ENCODE results near the gene MAP3K8. TPM values are rescaled to one million over a fixed set of nuclear protein-coding genes. Genes with fewer than 3 reads are reported as not detected.
A peak's percentile ranks its signal among the peaks of the same experiment; 100 is the strongest.

The MAP3K8 gene
- polyA plus RNA-seq, 1 experiment = 5.3 TPM

DNA sequence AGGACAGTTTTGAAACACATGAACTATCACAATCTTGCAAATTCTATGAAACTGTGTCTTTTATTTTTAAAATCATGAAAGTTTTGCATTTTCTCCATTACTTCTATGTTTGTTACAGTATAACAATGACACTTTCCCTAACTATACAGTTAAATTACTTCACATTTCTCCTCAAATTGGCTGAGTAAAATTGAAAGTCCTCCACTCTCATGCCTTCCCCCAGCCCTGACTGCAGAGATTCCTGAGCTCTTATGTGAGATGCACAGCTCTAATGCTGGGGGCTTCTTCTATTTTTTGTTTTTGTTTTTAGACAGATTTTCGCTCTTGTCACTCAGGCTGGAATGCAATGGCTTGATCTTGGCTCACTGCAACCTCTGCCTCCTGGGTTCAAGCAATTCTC, 22.7 kb upstream of the MAP3K8 start:
- no peak for DNase-seq (ENCODE audit: low read depth, low spot score)
- TF ChIP-seq CTCF (IDR thresholded peaks at IDR 0.05; ENCODE audit: low read depth, low read length) = no peak
- Histone ChIP-seq H3K9me3 (ENCODE audit: control insufficient read depth, insufficient read depth, low read length) (no peaks in the 10 kb centered on the region), H3K4me3 (ENCODE audit: low read depth, low read length) (no peak overlapping the region), H3K27me3 (ENCODE audit: control insufficient read depth, insufficient read depth, low read length) (peaks cover 6% of the 10 kb centered on the region), H3K27ac (ENCODE audit: low read depth, low read length) (no peak overlapping the region)
- POLR2A ChIA-PET = interaction anchor here (0.9 kb wide), 1 partner anchor 23 kb away, joined by 3 read pairs; the partner anchor contains the start of gene MAP3K8
- CTCF ChIA-PET = interaction anchor here (0.8 to 4.8 kb wide), 4 partner anchors 99 to 180 kb away, joined by 3 to 42 read pairs (median 3); no protein-coding TSS in a partner anchor

- Histone ChIP-seq H3K27ac (ENCODE audit: low read depth, low read length) (no peak overlapping the region), H3K4me3 (ENCODE audit: low read depth, low read length) (no peak overlapping the region), H3K9me3 (ENCODE audit: control insufficient read depth, insufficient read depth, low read length) (no peaks in the 10 kb centered on the region), H3K27me3 (ENCODE audit: control insufficient read depth, insufficient read depth, low read length) (peaks cover 3% of the 10 kb centered on the region)
- CTCF ChIA-PET = interaction anchor here (0.6 to 4.8 kb wide), 8 partner anchors 34 to 1600 kb away, joined by 4 to 42 read pairs (median 6); no protein-coding TSS in a partner anchor
- POLR2A ChIA-PET = no interaction called here
- DNase-seq (ENCODE audit: low read depth, low spot score) = no peak
- TF ChIP-seq CTCF (IDR thresholded peaks at IDR 0.05; ENCODE audit: low read depth, low read length) = no peak
Observed at GRCh38 chr10:30412901-30413300, 21.1 kb upstream of the MAP3K8 start.

DNA sequence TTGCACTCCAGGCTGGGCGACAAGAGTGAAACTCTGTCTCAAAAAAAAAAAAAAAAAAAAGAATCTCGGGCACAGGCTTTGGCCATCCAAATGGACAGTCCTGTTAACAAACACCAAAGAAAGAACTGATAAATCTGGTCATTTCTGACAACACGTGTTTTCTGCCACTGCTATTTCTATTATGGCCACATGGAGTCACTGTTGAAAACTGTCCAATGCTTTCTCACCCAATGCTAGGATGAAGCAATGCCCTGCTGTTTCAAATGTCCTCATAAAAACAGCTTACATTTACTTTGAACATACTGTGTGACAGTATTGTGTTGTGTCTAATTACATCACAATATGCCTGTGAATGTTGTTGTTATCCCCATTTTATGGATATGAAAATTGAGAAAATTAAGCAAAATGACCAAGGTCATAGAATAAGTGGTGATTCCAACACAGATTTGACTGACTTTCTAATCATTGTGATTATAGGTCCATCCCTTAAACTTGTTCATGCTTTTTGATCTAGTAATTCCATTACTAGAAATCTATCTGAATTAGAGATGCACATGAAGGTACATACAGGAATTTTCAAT, 19.9 kb upstream of the MAP3K8 start:
- ChIA-PET POLR2A (interaction anchor here (0.7 to 1.3 kb wide), 2 partner anchors 20 to 50 kb away, joined by 5 read pairs; partner anchors contain the start of gene MAP3K8), CTCF (interaction anchor here (0.6 to 4.8 kb wide), 19 partner anchors 9 to 701 kb away, joined by 3 to 42 read pairs (median 5); no protein-coding TSS in a partner anchor)
- no peaks in the 10 kb centered on the region for H3K9me3 ChIP-seq (ENCODE audit: control insufficient read depth, insufficient read depth, low read length)
- DNase-seq (ENCODE audit: low read depth, low spot score) = no peak
- H3K27me3 ChIP-seq (ENCODE audit: control insufficient read depth, insufficient read depth, low read length) = peaks cover 3% of the 10 kb centered on the region
- TF ChIP-seq CTCF (IDR thresholded peaks at IDR 0.05; ENCODE audit: low read depth, low read length) = peak; percentile 86
- no peak overlapping the region for H3K4me3 ChIP-seq (ENCODE audit: low read depth, low read length)
- H3K27ac ChIP-seq (ENCODE audit: low read depth, low read length) = no peak overlapping the region

DNA sequence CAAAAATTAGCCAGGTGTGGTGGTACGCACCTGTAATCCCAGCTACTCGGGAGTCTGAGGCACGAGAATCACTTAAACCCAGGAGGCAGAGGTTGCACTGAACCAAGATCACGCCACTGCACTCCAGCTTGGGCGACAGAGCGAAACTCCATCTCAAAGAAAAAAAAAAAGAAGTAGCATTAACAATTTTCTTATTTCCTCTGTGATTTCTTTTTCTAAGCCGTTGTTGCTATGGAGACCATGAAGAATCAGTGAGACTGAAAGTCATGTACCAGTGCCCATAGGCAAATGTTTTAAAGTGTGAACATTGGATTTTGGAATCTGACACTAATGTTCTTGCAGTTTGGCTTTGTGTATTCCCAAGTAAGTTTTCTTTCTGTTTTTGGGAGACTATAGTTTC, 18.4 kb upstream of the MAP3K8 start:
- H3K4me3 ChIP-seq (ENCODE audit: low read depth, low read length) = no peak overlapping the region
- DNase-seq (ENCODE audit: low read depth, low spot score) = no peak
- no peak for TF ChIP-seq CTCF (IDR thresholded peaks at IDR 0.05; ENCODE audit: low read depth, low read length)
- no peak overlapping the region for H3K27ac ChIP-seq (ENCODE audit: low read depth, low read length)
- ChIA-PET POLR2A (no interaction called here), CTCF (interaction anchor here (0.9 to 1.7 kb wide), 4 partner anchors 15 to 175 kb away, joined by 3 to 6 read pairs (median 4); no protein-coding TSS in a partner anchor)
- no peaks in the 10 kb centered on the region for H3K9me3 ChIP-seq (ENCODE audit: control insufficient read depth, insufficient read depth, low read length)
- H3K27me3 ChIP-seq (ENCODE audit: control insufficient read depth, insufficient read depth, low read length) = no peaks in the 10 kb centered on the region

DNA sequence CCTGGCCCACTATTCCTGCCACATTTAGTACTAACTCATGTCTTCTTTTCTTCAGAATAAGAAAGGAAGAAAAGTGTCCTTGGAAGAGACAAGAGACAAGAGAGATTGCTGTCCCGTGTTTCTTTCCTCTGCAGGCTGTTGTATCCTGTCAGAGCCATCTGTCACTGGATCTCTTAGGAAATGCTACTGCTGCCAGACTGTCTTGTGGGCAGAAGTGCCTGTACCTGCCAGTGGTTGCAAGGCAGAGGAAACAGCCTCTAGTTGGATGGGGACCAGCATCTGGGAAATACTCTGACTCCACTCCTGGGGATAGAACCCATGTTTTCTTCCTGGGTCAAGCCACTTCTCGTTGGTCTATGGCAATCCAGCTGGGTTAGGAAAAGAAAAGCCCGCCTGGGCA, 16.7 kb upstream of the MAP3K8 start:
- H3K4me3 ChIP-seq (ENCODE audit: low read depth, low read length) = no peak overlapping the region
- DNase-seq (ENCODE audit: low read depth, low spot score) = no peak
- no peaks in the 10 kb centered on the region for H3K27me3 ChIP-seq (ENCODE audit: control insufficient read depth, insufficient read depth, low read length)
- no peaks in the 10 kb centered on the region for H3K9me3 ChIP-seq (ENCODE audit: control insufficient read depth, insufficient read depth, low read length)
- ChIA-PET CTCF (no interaction called here), POLR2A (no interaction called here)
- H3K27ac ChIP-seq (ENCODE audit: low read depth, low read length) = no peak overlapping the region
- TF ChIP-seq CTCF (IDR thresholded peaks at IDR 0.05; ENCODE audit: low read depth, low read length) = no peak

Measured in AG04450 (cell line).